Measurements from ENCODE around the gene HSPA4.
A peak's percentile ranks its signal among the peaks of the same experiment; 100 is the strongest.
"Not testable (repeated sequence)": the region's sequence is repeated elsewhere in the genome, so short reads cannot be mapped to it uniquely, and the experiment has no call there.

HSPA4 gene

DNA sequence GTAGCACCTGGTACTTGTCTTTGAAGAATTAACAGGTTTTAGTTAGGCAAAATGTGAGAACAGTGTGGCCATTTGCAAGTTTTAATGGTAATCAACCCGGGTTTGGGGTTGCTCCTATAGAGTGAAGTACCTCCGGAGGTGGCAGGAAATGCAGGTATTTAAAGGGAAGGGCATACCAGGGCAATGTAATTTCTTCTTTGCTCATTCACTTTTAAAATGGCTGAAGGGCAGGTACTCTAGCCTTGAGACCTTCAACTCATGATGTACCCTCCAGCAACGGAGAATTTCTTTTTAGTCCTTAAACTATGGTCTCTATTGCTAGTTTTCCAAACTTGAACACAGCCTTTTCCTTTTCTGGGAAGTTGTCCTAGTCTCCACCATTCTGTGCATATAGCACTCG lies 1.3 kb upstream of the HSPA4 start:
- DNase-seq (ENCODE audit: low read depth): no peak

DNA sequence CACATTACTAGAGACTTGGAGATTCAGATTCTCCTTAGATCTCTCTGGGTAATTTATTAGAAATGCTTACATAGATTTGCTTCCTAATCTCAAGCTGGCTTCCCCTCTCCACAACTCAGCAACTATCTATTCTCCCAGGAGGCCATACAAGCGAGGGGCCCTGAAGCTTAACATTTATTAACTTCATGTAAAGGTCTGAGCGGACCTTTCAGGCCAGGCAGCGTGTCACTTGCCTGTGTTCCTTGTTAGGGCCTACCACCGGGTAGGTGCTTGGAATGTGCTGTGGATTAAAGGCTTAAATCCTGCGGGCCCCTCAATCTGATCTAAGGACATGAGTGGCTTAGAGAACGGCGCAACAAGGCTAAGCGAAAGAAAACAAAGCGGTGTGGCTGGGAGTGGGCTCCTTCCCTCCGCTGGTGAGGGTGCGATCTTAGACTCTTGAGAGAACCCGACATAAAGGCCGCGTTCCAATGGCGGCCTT lies 712 bp upstream of the HSPA4 start:
- no peak for DNase-seq (ENCODE audit: low read depth)

DNA sequence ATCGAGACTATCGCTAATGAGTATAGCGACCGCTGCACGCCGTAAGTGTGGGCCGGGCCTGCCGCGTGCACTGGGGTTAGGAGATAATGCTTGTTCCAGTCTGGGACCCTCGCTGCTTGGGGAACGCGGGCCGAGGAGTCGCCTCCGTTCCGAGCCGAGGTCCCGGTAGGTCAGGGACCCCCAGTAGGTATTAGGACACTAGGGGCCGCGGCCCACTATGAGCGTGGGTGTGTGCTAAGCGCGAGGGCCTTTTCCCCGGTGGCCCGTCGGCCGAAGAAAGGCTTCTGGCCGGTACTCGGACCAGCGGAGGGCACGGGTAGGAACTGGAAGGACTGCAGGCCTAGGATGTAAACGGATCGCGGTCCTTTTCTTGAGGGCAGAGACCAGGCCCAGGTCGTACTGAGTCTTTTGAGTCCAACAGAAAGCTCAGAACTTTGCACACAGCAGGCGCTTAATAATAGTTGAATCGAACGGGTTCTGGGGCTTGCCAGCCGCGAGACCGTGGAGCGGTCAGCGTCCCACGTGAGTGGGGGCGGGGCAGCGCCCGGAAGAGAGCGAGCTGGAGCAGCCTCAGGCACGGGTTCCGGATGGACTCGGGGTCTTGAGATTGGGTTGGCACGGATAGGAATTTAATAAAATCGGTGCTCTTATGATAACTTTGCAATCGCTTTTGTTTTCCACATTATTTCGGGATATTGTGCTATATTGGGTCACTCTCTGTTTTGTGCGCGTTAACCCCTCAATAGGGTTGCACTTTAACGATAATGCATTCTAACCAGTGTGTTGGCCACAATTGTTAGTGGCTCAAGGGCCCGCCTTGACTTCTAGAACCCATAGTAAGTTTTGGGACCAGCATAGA lies 733 bp downstream of the HSPA4 start:
- DNase-seq (ENCODE audit: low read depth): peak; percentile 36

DNA sequence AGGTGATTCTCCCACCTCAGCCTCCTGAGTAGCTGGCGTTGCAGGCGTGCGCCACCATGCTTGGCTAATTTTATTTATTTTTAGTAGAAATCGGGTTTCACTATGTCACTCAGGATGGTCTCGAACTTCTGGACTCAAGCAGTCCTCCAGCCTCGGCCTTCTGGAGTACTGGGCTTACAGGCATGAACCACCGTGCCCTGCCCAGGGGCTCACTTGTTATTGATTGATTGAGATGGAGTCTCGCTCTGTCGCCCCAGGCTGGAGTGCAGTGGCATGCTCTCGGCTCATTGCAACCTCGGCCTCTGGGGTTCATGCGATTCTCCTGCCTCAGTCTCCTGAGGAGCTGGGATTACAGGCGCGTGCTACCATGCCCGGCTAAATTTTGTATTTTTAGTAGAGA lies 1.6 kb downstream of the HSPA4 start:
- DNase-seq (ENCODE audit: low read depth): no peak

DNA sequence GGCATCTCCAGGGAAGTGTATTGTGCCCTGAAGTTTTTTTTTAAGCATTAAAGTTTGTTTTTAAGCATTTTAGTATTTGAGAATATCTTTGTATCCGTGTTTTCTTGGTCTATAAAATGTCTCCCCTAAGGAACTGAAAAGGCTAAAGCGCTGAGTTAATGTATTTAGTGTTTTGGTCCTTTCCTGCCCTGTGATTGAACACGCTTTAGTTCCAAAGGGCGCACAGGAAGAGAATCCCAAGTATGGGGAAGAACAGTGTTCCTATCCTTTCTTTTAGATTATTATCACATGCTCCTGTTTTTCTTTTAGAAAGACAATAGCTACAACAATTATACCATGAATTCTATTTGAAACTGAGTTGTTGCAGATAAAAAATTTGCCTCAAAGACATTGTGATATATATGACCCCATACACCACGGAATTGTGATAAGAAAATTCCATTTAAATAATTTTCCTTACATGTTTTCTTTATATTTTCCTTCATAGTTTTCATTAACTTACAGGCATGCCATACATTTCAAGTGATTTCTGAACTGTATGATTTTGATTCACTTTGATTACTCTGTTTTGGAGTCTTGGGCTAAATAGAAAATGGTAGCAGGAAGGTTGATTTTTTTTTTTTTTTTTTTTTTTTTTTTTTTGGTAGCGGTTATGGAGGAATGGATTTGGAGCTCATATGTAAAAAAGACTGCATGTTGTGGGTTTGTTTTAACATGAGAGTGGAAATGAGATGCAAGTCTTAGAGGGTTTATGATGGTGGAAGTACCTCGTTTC lies 3.1 kb downstream of the HSPA4 start:
- no peak for DNase-seq (ENCODE audit: low read depth)

DNA sequence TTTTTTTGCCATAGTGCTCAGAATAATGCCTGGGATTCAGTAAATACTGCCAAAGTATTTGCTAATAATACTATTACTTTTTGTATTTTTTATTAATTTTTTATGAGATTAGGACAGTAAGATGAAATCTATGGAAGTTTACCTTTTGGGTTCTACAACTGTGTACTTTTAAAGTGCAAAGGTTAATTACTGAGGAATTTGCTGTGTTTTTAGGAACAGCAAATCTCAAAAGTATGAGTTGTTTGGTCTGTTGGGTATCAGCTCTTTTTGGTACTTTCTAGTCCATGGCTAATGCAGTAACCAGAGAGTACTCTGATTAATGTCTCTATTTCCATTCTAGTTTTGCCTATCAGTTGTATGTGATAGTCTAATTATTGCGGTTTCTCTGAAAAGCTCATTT lies 5.1 kb downstream of the HSPA4 start:
- DNase-seq (ENCODE audit: low read depth): no peak

DNA sequence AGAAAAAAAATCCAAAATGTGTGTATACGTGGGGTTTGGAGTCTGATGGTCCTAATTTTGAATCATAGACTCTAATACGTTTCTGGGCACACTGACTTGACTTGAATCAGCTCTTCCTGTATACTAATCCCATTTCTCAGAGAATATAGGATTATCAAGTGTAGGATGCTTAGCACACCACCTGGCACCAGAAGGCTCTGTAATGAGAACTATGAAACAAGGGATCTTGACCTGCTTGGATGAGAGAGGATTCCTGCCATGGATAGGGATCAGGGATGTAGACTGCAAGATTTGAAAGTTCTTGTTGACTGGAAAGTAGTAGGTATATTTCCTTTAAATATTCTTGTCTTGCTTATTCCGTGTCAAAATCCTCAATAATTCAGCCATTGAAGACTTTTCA lies 7.8 kb downstream of the HSPA4 start:
- no peak for DNase-seq (ENCODE audit: low read depth)

DNA sequence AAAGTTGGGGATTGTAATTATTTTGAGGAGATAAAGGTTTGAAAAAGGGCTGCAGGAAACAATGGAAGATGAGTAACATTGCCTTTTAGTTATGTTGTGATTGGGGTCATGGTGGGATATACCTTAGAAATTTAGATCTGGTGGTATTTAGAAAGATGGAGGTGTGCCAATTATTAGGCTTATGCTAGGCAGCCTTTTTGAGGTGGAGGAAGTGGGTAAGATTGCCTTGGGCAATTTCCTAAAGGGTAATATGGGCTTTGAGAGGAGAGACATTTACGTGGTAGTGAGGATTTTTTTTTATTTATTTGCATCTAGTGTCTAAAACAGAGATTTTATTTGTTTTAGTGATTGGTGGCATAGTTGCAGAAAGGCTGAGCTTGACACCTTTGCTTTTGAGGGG lies 10.5 kb downstream of the HSPA4 start:
- no peak for DNase-seq (ENCODE audit: low read depth)

DNA sequence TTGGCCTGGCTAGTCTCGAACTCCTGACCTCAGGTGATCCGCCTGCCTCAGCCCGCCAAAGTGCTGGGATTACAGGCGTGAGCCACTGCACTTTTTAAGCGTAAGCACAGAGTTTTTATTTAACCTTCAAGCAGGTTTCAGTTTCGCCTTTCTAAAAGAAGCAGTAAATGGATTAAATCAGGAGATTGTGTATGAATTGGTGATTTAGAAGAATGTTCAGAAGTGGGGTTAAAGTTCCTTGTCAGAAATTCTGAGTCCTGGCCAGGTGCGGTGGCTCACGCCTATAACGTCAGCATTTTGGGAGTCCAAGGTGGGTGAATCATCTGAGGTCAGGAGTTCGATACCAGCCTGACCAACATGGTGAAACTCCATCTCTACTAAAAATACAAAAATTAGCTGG lies 12.2 kb downstream of the HSPA4 start:
- DNase-seq (ENCODE audit: low read depth): no peak

DNA sequence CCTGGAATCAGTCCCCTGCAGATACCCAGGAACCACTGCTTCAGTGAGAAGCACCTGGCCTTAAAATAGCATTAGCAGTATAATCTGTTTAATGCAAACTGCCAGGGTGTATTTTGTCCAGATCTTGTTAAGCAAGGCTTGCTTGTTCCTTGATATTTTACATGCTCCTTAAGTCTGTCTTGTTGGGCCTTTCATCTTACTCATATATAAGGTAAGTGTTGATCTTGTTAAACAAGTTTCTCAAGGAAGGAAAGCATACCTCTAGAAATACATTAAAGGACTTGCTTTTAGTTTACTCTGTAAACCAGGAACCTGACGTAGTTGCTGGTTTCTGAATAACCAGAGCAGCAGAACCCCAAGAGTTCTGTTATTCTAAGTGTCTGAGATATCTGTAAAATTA lies 13.7 kb downstream of the HSPA4 start:
- no peak for DNase-seq (ENCODE audit: low read depth)

DNA sequence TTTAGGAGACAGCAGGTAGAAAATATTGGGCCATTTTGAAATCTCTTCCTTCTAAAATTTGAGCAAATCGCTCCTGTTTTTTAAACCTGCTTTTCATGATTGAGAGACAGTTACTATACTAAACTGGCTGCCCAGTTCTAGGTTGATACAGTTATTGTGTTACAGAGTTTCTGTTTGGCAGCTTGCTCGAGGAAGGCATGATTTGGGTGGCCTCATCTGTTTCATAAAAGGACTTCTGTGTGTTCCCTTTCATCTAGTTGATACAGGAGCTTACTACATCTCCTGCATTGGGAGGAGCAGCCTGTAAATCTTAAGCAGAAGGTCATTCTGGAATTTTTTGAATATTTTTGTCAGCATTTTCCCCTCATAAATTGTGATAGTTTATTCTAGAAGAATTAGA lies 14.2 kb downstream of the HSPA4 start:
- DNase-seq (ENCODE audit: low read depth): no peak

DNA sequence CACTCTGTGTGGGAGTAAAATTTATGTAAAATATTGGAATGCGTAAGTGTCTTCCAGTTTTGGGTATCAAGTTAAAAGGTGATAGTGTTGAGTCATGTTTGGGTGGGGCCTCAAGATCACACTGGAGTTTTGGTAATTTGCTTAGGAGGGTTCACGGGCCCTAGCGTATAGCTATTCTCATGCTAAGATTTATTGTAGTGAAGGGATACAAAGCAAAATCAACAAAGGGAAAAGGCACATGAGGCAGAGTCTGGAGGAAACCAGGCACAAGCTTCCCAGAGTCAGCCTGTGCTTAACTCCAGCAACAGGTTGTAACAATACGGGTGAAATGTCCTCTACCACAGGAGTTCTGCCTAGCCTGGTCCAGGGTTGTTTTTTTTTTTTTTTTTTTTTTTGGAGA lies 20.2 kb downstream of the HSPA4 start:
- DNase-seq (ENCODE audit: low read depth): no peak

DNA sequence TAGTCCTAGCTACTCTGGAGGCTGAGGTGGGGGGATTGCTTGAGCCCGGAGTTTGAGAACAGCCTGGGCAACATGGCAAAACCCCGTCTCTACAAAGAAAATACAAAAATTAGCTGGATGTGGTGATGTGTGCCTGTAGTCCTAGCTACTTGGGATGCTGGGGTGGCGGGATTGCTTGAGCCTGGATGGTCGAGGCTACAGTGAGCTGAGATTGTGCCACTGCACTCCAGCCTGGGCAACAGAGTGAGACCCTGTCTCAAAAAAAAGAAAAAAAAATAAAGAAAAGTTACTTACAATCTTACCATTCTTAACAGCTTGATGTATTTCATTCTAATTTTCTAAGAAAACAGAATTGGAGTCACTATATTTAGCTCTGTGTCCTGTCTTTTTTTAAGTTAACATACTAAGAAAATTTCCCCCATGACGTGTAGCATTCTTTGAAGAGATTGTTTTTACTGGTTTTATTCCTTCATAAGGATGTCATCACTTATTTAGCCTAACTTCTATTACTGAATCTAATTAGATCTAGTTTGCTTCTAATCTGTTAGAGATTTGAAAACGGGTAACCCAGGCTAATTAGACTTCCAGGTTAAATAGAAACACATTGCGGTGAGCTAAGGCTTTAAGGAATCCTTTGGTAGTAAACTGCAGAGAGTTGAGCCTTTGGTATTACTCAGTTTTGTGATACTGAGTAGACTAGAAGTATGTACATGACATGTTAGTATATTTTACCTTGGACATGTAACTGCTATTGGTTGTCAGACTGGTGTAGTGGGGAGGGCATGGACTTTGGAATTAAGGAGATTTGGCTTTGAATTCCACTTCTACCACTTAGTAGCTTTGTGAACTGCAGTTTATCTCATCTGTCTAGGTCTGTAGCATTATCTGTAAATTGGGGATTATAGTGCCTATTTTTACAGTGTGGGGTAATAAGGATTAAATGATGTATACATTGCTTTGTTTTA lies 24.0 kb downstream of the HSPA4 start:
- DNase-seq (ENCODE audit: low read depth): no peak

DNA sequence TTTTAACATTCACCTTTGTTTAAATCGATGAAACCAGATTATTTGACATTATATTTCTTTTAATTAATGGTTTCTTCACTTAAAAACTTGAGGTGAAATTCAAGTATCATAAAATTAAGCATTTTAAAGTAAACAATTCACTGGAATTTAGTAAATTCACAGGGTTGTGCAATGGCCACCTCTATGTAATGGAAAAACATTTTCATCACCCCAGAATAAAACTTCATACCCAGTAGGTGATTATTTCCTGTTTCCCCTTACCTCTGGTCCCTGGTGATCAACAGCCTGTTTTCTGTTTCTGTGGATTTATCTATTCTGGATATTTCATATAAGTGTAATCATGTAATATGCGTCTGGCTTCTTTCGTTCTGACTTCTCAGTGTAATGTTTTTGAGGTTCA lies 27.2 kb downstream of the HSPA4 start:
- DNase-seq (ENCODE audit: low read depth): no peak

DNA sequence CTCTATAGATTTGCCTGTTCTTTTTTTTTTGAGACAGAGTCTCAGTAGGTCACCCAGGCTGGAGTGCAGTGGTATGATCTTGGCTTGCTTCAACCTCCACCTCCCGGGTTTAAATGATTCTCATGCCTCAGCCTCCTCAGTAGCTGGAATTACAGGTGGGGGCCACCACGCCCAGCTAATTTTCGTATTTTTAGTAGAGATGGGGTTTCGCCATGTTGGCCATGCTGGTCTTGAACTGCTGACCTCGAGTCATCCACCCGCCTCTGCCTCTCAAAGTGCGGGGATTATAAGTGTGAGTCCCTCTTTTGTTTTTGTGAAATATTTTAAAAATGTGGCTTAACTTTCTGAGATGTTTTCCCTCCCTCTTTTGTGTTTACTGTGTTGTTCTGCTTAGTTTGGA lies 29.2 kb downstream of the HSPA4 start:
- no peak for DNase-seq (ENCODE audit: low read depth)

DNA sequence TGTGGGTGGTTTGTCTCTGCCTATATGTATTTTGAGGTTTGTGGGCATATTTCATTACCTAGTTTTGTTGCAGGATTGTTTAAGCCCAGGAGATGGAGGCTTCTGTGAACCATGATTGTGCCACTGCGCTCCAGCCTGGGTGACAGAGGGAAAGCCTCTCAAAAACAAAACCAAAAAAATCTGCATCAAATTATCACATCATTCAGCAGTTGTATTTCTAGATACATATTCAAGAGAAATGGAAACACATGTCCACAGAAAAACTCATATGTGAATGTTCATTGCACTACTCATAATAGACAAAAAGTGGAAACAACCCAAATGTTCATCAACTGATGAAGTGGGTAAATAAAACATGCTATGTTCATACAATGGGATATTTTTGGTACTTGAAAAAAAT lies 29.9 kb downstream of the HSPA4 start:
- DNase-seq (ENCODE audit: low read depth): no peak

DNA sequence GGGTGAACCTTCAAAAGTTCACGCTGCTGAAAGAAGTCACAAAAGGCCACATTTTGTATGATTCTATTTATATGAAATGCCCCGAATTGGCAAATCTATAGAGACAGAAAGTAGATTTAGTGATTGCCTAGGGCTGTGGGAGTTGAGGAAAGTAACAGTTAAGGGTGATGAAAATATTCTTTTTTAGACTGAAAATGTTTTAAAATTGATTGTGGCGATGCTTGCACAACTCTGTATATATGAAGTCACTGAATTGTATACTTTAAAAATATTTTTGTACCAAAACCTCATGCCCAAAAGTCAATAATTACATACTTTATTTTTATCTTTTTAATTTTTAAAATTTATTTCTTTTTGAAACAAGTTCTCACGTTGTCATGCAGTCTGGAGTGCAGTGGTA lies 30.3 kb downstream of the HSPA4 start:
- DNase-seq (ENCODE audit: low read depth): no peak

DNA sequence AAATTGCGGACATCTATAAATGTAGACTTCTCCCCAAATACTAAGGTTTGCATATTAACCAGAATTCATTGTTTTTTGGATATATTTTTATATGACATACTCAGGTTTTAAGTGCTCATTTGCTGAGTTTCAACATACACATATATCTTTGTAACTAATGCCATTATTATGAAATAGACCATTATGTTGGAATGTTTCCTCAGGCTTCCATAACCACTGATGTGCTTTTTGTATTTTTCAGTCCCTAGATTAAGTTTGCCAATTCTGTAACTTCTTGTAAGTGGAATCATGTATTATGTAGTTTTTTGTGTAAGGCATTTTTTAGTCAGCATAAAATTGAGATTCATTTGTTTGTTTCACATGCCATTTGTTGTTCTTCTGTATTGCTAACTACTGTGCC lies 32.1 kb downstream of the HSPA4 start:
- no peak for DNase-seq (ENCODE audit: low read depth)

DNA sequence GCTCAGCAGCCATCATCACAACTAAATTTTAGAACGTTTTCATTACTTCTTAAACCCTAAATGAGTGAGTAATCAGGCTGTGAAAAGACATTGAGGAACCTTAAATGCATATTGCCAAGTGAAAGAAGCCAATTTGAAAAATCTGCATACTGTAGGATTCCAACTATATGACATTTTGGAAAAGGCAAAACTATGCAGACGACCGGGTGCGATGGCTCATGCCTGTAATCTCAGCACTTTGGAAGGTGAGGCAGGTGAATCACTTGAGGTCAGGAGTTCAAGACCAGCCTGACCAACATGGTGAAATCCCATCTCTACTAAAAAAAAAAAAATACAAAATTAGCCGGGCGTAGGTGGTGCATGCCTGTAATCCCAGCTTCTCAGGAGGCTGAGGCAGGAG lies 33.4 kb downstream of the HSPA4 start:
- DNase-seq (ENCODE audit: low read depth): not testable (repeated sequence)

DNA sequence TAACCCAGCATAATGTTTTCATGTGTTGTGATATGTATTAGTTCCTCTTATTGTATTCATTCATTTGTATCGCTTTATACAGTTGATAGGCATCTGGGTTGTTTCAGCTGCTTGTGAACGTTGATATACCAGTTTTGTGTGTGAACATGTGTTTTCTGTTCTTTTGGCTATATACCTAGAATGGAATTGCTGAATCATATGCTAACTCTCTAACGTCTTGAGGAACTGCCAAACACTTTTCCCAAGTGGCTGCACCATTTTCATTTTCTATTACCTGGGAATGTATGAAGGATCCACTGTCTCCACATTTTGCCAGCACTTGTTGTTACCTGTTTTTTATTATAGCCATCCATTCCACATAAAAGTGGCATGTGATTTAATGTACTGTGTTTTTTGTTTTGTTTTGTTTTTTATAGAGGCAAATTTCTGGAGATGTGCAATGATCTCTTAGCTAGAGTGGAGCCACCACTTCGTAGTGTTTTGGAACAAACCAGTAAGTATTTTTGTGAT lies 34.6 kb downstream of the HSPA4 start:
- DNase-seq (ENCODE audit: low read depth): no peak

DNA sequence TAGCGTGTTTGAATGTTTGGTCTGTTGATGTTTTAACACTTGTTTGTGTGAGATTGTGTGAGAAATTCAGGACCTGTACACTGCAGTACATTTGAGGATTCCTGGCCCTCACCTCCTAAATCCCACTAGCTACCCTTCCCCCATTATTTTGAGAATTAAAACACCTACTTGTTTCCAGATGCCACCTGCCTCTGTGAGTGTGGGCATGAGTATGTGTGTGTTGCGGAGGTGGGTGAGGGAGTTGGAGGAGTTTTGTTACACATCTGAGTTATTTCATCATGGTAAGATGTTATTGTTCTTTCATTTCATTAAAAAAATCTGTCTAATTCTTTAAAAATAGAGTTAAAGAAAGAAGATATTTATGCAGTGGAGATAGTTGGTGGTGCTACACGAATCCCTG lies 36.3 kb downstream of the HSPA4 start:
- no peak for DNase-seq (ENCODE audit: low read depth)

DNA sequence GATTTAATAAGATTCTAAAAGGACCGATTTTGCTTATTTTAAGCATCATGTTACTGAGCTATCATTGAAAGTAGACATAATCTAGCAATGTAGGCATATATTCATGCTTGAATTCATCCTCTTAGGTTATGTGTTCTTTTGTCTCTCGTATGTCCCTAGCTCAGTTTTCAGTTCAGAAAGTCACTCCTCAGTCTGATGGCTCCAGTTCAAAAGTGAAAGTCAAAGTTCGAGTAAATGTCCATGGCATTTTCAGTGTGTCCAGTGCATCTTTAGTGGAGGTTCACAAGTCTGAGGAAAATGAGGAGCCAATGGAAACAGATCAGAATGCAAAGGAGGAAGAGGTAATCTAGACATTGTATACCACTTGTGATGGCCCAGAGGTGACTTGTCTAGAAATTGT lies 39.2 kb downstream of the HSPA4 start:
- no peak for DNase-seq (ENCODE audit: low read depth)
